HG03460 (cell line): ENCODE results near the gene PDIK1L.

ENCODE experiments used
- ATAC-seq: cut with Tn5 transposase; IDR thresholded peaks from one replicate; pipeline ENCODE4 v1.9.1; 2021; ENCODE audit not compliant: unreplicated experiment

PDIK1L gene

GRCh38 chr1:26153966-26154532, 42.4 kb downstream of the PDIK1L start:
- no peak for ATAC-seq

GRCh38 chr1:26154750-26155149, 43.1 kb downstream of the PDIK1L start:
- no peak for ATAC-seq

GRCh38 chr1:26155370-26156284, 44.0 kb downstream of the PDIK1L start:
- ATAC-seq: no peak

- ATAC-seq: no peak
Observed at GRCh38 chr1:26156285-26157038, 44.8 kb downstream of the PDIK1L start.

- no peak for ATAC-seq
Observed at GRCh38 chr1:26158271-26158907, 46.8 kb downstream of the PDIK1L start.

DNA sequence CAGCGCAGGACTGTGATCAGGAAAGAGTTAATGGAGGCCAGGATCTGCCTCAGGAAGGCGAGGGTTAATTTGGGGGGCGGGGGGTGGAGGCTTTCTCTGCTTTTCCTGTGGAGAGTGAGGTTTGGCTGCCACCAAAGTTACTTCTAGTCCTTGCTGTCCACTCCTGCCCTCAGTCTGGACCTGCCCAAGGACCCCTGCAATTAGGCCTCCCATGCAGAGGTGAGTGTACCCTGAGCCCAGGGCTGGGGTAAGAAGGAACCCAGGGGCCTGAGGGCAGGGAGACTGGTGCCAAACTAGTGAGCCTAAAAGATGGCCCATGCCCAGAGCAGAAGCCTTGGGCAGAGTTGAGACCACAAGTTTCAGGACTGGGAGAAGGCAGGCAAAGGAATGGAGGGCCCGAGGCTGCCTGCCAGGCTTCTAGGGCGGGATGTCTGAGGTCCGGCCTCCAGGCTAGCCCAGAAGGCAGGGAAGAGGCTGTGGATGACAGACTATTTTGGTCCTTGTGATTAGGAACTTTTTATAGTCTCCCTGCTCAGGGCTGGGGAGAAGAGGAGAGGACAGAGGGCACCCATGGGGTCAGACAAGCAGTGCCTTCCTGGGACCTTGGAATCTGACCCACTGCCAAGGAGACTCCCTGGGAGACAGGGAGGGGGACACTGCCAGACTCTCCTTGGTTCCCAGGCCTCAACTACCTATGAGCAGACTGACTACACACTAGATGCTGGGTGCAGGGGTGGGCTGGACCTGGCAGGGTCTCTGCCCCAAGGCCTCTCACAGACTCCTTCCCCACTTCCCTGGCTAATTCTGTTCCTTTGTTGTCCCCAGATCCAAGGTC, 47.5 kb downstream of the PDIK1L start, which contains the start of gene FAM110D:
Gene FAM110D (plus strand): TSS at position 172 of the 835 bp plus-strand sequence. CDS start 2,213 bp downstream, outside the sequence.
- no peak for ATAC-seq

DNA sequence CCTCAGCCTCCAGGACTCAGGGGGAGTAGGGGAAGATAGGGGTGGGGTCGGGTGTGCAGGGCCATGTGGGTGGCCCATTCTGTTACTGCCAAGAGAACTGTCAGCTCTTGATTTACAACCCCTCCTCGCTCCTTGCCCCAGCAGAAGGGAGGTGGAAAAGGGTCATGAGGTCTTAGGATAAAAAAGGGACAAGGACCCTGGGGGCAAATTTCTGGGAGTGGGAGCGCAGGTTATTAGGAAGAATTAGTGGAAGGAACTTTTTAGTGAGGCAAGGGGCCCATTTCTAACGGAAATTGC, 48.1 kb downstream of the PDIK1L start:
- no peak for ATAC-seq

- no peak for ATAC-seq
Observed at GRCh38 chr1:26160527-26161414, 49.1 kb downstream of the PDIK1L start.

DNA sequence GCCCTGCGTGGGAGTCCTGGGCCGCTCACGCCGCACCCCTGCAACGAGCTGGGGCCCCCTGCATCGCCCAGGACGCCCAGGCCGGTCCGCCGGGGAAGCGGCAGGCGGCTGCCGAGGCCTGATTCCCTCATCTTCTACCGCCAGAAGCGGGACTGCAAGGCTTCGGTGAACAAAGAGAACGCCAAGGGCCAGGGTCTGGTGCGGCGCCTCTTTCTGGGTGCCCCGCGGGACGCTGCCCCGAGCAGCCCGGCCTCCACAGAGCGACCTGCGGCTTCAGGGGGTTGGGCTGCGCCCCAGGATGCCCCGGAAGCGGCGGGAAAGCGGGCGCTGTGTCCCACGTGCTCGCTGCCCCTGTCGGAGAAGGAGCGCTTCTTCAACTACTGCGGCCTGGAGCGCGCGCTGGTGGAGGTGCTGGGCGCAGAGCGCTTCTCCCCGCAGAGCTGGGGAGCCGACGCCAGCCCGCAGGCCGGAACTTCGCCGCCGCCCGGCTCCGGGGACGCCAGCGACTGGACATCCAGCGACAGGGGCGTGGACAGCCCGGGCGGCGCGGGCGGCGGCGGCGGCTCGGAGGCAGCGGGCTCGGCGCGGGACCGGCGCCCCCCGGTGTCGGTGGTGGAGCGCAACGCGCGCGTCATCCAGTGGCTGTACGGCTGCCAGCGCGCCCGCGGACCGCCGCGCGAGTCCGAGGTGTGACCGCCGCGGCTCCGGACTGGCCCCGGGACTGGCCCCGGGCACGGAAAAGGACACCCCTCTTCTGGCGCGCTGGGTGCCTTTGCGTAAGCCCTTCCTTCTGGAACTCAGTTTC, 50.0 kb downstream of the PDIK1L start:
- ATAC-seq: no peak

DNA sequence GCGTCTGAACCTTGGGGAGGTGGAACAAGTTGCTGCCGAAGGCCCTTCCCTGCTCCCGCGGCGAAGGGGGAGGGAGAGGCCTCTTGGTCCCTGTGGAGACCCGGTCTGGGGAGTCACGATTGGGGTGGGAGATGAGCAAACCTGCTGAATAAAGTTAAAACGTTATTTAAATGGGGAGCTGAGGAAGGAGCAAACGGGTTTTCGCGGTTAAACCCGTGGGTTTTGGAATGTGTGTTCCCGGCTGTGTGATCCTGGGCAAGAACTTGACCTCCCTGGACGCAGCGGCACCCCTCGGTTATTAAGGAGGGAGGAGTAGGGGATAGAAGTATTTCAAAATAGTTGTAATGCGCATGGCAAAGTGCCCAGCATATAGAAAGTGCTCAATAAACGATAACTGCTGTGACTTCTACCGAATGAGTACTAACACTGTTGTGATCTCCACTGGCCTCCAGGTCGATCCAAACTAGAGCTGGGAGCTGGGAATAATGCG, 50.6 kb downstream of the PDIK1L start:
- ATAC-seq: no peak

DNA sequence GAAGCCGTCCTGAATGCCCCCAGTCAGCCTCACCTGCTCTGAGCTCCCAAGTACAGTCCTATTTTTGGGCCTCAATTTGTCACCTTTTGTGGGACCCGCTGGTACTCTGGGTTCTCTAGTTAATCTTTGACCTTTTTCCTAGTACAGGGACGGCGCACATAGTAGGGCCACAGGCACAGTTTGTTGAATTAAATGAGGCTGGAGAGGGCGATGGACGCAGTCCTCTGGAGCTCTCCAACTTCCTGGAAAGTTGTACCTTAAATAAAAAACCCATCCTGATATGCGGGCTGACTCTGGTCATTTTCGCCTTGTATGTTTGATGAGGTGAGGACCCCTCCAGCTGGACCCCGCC, 52.0 kb downstream of the PDIK1L start:
- no peak for ATAC-seq

DNA sequence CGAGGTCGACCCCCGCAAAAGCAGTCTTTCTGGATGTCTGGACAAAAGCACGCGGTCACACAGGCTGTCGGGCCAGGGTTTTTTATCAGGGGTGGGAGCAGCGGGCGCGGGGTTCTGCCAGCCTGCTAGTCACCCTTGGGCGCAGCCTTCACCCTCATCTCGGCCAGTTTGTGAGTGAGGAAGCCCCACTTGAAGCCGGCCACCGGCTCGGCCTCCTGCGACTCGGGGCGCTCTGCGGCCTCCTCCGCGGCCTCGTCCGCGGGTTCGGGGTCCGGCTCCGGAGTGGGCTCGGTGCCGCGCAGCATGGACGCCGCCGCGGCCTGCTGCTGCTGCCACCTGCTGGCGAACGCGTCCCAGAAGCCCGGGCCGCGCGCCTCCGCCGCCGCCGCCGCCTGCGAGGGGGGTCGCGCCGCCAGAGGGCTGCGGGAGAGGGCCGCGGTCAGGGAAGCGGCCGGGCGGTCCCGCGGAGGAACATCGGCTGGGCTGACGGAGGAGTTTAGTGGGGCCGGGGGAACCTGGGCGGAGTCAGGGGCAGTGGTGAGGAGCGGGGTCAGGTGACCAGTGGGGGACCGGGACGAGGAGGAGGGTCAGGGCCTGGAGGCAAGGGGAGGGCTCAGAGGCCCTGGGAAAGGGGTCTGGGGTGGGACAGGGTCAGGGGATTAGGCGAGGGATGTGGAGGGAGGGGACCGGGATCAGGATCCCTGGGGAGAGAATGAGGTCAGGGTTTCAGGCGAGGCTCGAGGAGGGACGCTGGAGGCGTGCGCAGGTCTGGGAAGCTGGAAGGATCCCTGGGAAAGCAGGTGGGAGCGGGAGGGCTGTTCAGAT, 52.6 kb downstream of the PDIK1L start:
- no peak for ATAC-seq

DNA sequence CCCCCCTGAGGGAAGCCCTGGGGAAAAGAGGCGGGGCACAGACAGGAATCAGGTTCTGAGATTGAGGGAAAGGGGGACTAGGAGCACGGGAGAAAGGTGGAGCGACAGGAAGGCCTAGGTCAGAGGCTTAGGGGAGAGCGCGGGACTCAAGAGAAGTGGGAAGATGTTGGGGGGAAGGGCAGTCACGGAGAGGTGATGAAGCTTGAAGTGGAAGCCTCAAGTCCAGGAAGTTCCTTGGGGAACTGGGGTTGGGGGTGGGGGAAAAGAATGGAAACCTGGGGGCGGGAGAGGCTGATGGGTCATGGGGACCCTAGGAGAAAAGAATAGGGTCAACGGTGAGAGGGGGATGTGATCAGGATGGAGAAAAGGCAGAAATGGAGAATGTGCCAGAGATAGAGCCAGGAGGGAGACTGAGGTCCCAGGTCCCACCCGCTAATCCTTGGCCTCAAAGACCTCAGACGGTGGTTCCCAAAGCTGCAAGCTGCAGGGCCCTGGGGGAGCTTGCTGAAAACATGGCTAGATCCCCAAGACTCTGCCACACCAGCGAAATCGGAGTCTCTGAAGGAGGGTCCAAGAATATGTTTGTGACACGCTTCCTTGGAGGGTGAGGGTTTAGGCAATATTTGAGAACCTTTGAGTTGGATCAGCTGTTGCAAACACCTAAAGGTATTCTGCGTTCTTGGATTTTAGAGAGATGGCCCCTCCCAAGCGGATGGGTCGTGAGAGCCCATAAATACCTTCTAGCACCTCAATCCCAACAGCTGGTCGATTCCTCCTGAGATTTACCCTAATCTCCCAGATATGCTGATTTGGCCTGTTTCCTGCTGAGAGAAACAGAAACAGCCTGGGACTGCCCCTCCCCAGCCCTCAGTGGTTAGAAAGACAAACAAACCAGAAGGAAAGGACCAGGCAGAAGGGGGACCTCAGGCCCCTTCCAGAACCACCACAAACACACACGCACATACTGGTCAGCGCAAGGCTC, 53.5 kb downstream of the PDIK1L start:
- ATAC-seq: no peak

GRCh38 chr1:26166719-26167281, 55.2 kb downstream of the PDIK1L start:
- ATAC-seq: no peak

DNA sequence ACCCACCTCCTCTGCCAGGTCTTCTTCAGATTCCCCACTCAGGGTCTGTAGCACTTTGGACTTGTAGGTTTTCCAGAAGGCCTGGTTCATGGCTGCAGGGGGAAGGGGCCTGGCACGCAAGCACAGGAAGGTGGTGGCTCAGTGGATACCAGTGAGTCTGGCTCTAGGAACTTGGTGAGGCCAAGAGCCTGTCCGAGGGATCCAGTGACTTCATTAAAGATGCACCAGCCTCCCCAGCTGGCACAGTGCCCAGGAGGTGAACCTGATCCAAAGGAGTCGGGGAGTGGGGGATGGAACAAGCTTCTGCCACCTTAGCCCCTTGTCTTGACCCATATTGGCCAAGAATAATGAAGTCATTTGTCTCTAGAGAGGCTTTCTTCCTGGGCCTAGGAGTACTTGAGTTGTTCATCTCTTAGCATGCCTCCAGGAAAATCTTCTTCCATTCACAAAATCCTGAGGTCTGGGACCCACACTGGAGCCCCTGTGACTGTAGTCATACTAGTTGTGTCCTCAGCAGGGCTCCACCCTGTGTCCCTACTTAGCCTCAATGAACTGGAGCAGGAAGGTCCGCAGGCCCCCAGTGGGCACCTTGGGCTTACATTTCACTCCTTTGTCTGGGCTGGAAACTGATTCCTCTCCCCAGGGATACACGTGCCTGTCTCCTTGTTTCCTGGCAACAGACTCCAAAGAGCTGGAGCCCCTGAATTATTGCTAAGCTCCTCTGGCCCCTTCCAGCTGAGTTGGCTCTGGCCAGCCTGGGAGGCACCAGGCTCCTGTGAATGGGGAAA, 57.0 kb downstream of the PDIK1L start, which contains the start of gene C1orf232:
Gene C1orf232 (minus strand): TSS at position 554 of the 788 bp plus-strand sequence. CDS start 464 bp downstream, at position 90.
- ATAC-seq: no peak
